PC-3 (cell line): ENCODE results near the gene SERPINF2.

Experiments
- CTCF ChIP-seq: fragments of 300-600 bp; sonication (generic); conservative IDR thresholded peaks from 2 replicates; pipeline ENCODE4 v1.5.1; 2017; ENCODE audit warnings: antibody characterized with exemption, low read depth, mild to moderate bottlenecking, low read length
- EZH2 ChIP-seq: fragments of 300-600 bp; sonication (generic); IDR thresholded peaks from one replicate; pipeline ENCODE4 v1.6.1; 2017; ENCODE audit warnings: antibody characterized with exemption, mild to moderate bottlenecking, low read length; ENCODE audit not compliant: unreplicated experiment
- EZH2phosphoT487 ChIP-seq: fragments of 300-600 bp; sonication (generic); IDR thresholded peaks from 2 replicates; pipeline ENCODE4 v1.6.1; 2018; ENCODE audit warnings: mild to moderate bottlenecking, antibody characterized with exemption, low read length, borderline replicate concordance

GRCh38 chr17:1759529-1759928, 16.9 kb downstream of the SERPINF2 start:
- no peak for TF ChIP-seq CTCF
- no peak for TF ChIP-seq EZH2
- TF ChIP-seq EZH2phosphoT487, result no peak
